ENCODE results near the gene CCDC102B.

- TF ChIP-seq SIN3A (IDR thresholded peaks at IDR 0.05; ENCODE audit: borderline replicate concordance, insufficient read depth, low read length) (no peak), POLR2AphosphoS5 (IDR thresholded peaks at IDR 0.05; ENCODE audit: low read depth, low read length) (no peak), REST (IDR thresholded peaks at IDR 0.05; ENCODE audit: insufficient read depth in 1 of 2, low read depth in 2 of 2, low read length in 2 of 2) (no peak), TAF1 (IDR thresholded peaks at IDR 0.05; ENCODE audit: borderline replicate concordance, insufficient read depth, low read length) (no peak), FOXP2 (optimal IDR thresholded peaks at IDR 0.05; ENCODE audit: borderline replicate concordance, extremely low read depth, extremely low read length, insufficient read depth) (no peak)
Measured at GRCh38 chr18:68956650-68957049, 158.8 kb downstream of the CCDC102B start.

All from PFSK-1 (cell line).